Activated CD8-positive, alpha-beta memory T cell treated with anti-CD3 and anti-CD28 coated beads, Interleukin-2, amount 50 U/mL, for 24 hours (primary cell): ENCODE results near the gene SLC25A23.
"Not testable (repeated sequence)": the region's sequence is repeated elsewhere in the genome, so short reads cannot be mapped to it uniquely, and the experiment has no call there.

Source experiments
- DNase-seq: peaks from one replicate; pipeline ENCODE4 v3.0.0-alpha.2; 2020; ENCODE audit errors: extremely low read depth

SLC25A23 gene

GRCh38 chr19:6459262-6460098, at the start of gene SLC25A23:
TSS of gene SLC25A23 (minus strand) at chr19:6459792. CDS start at chr19:6459628, 164 bp downstream.
- no peak for DNase-seq

- not testable (repeated sequence) for DNase-seq
Observed at GRCh38 chr19:6508028-6508771, 48.6 kb upstream of the SLC25A23 start.

GRCh38 chr19:6503407-6504201, 44.0 kb upstream of the SLC25A23 start:
- no peak for DNase-seq

- DNase-seq = no peak
Observed at GRCh38 chr19:6501740-6502648, 42.4 kb upstream of the SLC25A23 start, which contains the start of gene TUBB4A. TSS of gene TUBB4A (minus strand) at chr19:6502309. CDS start at chr19:6502212, 97 bp downstream.

- DNase-seq = no peak
Observed at GRCh38 chr19:6500837-6501739, 41.5 kb upstream of the SLC25A23 start.

GRCh38 chr19:6499052-6499790, 39.6 kb upstream of the SLC25A23 start:
- DNase-seq = no peak

GRCh38 chr19:6498294-6499036, 38.9 kb upstream of the SLC25A23 start:
- no peak for DNase-seq

- DNase-seq = no peak
Observed at GRCh38 chr19:6495947-6496346, 36.4 kb upstream of the SLC25A23 start.

- DNase-seq = no peak
Observed at GRCh38 chr19:6494438-6495036, 34.9 kb upstream of the SLC25A23 start.

GRCh38 chr19:6491802-6492592, 32.4 kb upstream of the SLC25A23 start:
- no peak for DNase-seq

GRCh38 chr19:6490134-6490533, 30.5 kb upstream of the SLC25A23 start:
- DNase-seq = no peak

- no peak for DNase-seq
Observed at GRCh38 chr19:6489278-6490061, 29.9 kb upstream of the SLC25A23 start.

GRCh38 chr19:6484831-6485230, 25.2 kb upstream of the SLC25A23 start:
- no peak for DNase-seq

- no peak for DNase-seq
Observed at GRCh38 chr19:6484230-6484629, 24.6 kb upstream of the SLC25A23 start.

- no peak for DNase-seq
Observed at GRCh38 chr19:6483235-6483634, 23.6 kb upstream of the SLC25A23 start.

- no peak for DNase-seq
Observed at GRCh38 chr19:6482343-6482686, 22.7 kb upstream of the SLC25A23 start.
